NCI-H146 treated with DMSO at 0.1 percent for 48 hours (cell line): ENCODE data around the gene DEFB121.
"Not testable (repeated sequence)": the region's sequence is repeated elsewhere in the genome, so short reads cannot be mapped to it uniquely, and the experiment has no call there.

Experiments
- DNase-seq: peaks from one replicate; lab custom pipeline; 2025; ENCODE audit not compliant: unreplicated experiment; lab: John Stamatoyannopoulos, UW

Gene DEFB121

GRCh38 chr20:31364272-31364671 lies 41.7 kb downstream of the DEFB121 start:
- not testable (repeated sequence) for DNase-seq

- no peak for DNase-seq
These were observed 42.7 kb downstream of the DEFB121 start for GRCh38 chr20:31363295-31363694.

- DNase-seq = no peak
These were observed 50.0 kb downstream of the DEFB121 start for GRCh38 chr20:31355981-31356380.
